A673 (cell line): Measurements from ENCODE around the gene C9orf50. TPM values are rescaled to one million over a fixed set of nuclear protein-coding genes. Genes with fewer than 3 reads are reported as not detected.

ENCODE experiments used
- BruUV-seq: library from RNA; stranded (reverse); fragments of 400-500 nt; replicated peaks from 2 replicates; lab custom pipeline; 2021; lab: Mats Ljungman, UMichigan
- CTCF ChIA-PET: fragments of 300-600 bp; sonication (Branson Sonifier 250); formaldehyde crosslinking; loops from one replicate; lab custom pipeline; 2022; ENCODE audit warnings: antibody characterized with exemption; lab: Charles Lee
- POLR2A ChIA-PET: fragments of 300-600 bp; sonication (Branson Sonifier 250); formaldehyde crosslinking; loops from one replicate; lab custom pipeline; 2022; ENCODE audit warnings: antibody characterized with exemption; ENCODE audit not compliant: low non-redundant PET; lab: Charles Lee
- DNase-seq: peaks from one replicate; pipeline ENCODE4 v3.0.0-alpha.2; 2015; ENCODE audit warnings: low spot score
- H3K27ac ChIP-seq: fragments of 200-600 bp; sonication (generic); 2 replicates; pipeline ENCODE4 v1.5.1; 2016; ENCODE audit warnings: mixed run types, low read depth, mild to moderate bottlenecking, mixed read lengths, antibody characterized with exemption, low read length; ENCODE audit not compliant: poor library complexity, severe bottlenecking
- H3K27me3 ChIP-seq: fragments of 200-600 bp; sonication (generic); replicated peaks from 2 replicates; pipeline ENCODE4 v1.6.1; 2017; ENCODE audit warnings: mixed run types, low read depth, mild to moderate bottlenecking, mixed read lengths, antibody characterized with exemption, low read length; ENCODE audit not compliant: insufficient read depth, poor library complexity
- H3K36me3 ChIP-seq: fragments of 200-600 bp; sonication (generic); 2 replicates; pipeline ENCODE4 v1.6.1; 2016; ENCODE audit warnings: mixed run types, mild to moderate bottlenecking, mixed read lengths, antibody characterized with exemption, low read length; ENCODE audit not compliant: insufficient read depth, poor library complexity, severe bottlenecking
- H3K4me1 ChIP-seq: fragments of 200-600 bp; sonication (generic); 2 replicates; pipeline ENCODE4 v1.6.1; 2017; ENCODE audit warnings: mixed run types, mild to moderate bottlenecking, mixed read lengths, antibody characterized with exemption, low read length; ENCODE audit not compliant: insufficient read depth, poor library complexity, severe bottlenecking
- H3K4me3 ChIP-seq: fragments of 200-600 bp; sonication (generic); 2 replicates; pipeline ENCODE4 v1.5.1; 2016; ENCODE audit warnings: low read depth, mixed run types, mild to moderate bottlenecking, mixed read lengths, low read length; ENCODE audit not compliant: poor library complexity, severe bottlenecking
- H3K9me3 ChIP-seq: fragments of 200-600 bp; sonication (generic); 2 replicates; pipeline ENCODE4 v1.6.1; 2016; ENCODE audit warnings: mixed run types, low read depth, mild to moderate bottlenecking, mixed read lengths, antibody characterized with exemption, low read length; ENCODE audit not compliant: poor library complexity, severe bottlenecking
- EZH2 ChIP-seq: fragments of 200-600 bp; sonication (generic); IDR thresholded peaks from 2 replicates; pipeline ENCODE4 v1.6.1; 2017; ENCODE audit warnings: borderline replicate concordance, low read depth, mild to moderate bottlenecking, mixed read lengths, antibody characterized with exemption, low read length; ENCODE audit not compliant: poor library complexity, severe bottlenecking
- intact Hi-C: fragments of 100-400 bp; cut with micrococcal nuclease; formaldehyde crosslinking; loops from one replicate; pipeline ENCODE4 v1.10.0; 2022; ENCODE audit not compliant: unreplicated experiment
- total RNA-seq: library from RNA; stranded (reverse); gene quantifications from 2 replicates; pipeline ENCODE4 v1.2.3, GENCODE V29; 2021
- TF ChIP-seq, protein P1 (sequence below): fragments of 300-800, 200-600 bp; sonication (generic); conservative IDR thresholded peaks from 2 replicates; pipeline ENCODE4 v1.5.1; 2017; ENCODE audit warnings: low read depth, mild to moderate bottlenecking, antibody characterized with exemption, low read length, moderate library complexity, mixed read lengths

Gene C9orf50
- total RNA-seq, 1 experiment from 2014 or later = not detected

DNA sequence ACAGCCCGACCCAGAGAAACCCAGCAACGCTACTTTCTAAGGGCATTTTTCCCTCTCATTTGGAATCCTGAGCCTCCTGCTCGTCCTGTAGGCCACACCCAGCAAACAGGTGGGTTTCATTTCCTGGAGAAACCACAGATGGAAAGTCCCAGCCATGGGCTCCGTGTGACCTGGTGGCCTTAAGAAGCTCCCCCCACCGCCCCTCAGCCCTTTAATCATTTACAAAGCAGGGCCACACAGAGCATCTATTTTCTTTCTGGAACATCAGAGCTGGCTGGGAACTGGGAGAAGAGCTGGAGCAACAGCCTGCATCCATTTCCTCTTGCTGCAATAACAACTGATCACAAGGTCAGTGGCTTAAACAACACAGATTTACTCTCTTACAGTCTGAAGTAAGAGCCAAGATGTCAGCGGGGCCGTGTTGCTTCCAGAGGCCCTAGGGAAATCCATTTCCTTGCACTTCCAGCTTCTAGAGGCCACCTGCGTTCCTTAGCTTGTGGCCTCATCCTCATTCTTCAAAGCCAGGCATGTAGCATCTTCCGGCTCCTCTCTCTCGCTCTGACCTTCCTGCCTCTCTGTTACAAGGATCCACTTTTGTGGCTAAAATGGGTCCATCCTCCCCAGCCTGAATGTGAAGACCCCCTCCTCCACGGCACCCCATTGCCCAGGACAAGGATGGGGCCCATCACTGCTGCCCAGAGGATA lies 40.5 kb downstream of the C9orf50 start:
- no peaks in the 10 kb centered on the region for H3K27me3 ChIP-seq
- no peak overlapping the region for H3K27ac ChIP-seq
- no peak overlapping the region for H3K4me3 ChIP-seq
- no peaks in the 10 kb centered on the region for H3K9me3 ChIP-seq
- TF ChIP-seq, protein P1, sequence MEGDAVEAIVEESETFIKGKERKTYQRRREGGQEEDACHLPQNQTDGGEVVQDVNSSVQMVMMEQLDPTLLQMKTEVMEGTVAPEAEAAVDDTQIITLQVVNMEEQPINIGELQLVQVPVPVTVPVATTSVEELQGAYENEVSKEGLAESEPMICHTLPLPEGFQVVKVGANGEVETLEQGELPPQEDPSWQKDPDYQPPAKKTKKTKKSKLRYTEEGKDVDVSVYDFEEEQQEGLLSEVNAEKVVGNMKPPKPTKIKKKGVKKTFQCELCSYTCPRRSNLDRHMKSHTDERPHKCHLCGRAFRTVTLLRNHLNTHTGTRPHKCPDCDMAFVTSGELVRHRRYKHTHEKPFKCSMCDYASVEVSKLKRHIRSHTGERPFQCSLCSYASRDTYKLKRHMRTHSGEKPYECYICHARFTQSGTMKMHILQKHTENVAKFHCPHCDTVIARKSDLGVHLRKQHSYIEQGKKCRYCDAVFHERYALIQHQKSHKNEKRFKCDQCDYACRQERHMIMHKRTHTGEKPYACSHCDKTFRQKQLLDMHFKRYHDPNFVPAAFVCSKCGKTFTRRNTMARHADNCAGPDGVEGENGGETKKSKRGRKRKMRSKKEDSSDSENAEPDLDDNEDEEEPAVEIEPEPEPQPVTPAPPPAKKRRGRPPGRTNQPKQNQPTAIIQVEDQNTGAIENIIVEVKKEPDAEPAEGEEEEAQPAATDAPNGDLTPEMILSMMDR = no peak
- no peak for TF ChIP-seq EZH2
- CTCF ChIA-PET = no interaction called here
- H3K36me3 ChIP-seq = no peaks in the 10 kb centered on the region
- DNase-seq = no peak
- intact Hi-C loops = no loop called here
- POLR2A ChIA-PET = no interaction called here
- BruUV-seq = no TSS peak
- H3K4me1 ChIP-seq = peaks cover 5% of the 10 kb centered on the region

DNA sequence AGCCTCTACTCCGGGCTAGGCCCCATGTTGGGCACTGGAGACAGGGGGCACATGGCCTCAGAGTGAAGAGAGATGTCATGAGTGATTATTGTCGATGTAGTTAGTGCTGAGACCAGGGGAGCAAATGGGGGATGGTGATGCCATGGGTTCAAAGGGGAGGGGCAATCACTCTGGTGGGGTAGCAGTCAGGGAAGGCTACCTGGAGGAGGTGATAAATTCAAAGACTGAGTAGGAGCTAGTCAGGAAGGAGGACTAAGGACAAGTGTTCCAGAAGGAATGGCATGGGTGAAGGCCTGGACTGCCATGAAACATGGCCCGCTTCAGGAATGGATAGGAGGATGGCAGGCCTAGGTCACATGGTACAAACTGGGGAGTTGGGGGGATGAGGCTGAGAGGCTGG lies 41.6 kb downstream of the C9orf50 start:
- ChIA-PET POLR2A (no interaction called here), CTCF (no interaction called here)
- Histone ChIP-seq H3K27ac (no peak overlapping the region), H3K4me1 (peaks cover 2% of the 10 kb centered on the region), H3K9me3 (no peaks in the 10 kb centered on the region), H3K27me3 (no peaks in the 10 kb centered on the region), H3K4me3 (no peak overlapping the region), H3K36me3 (no peaks in the 10 kb centered on the region)
- no peak for DNase-seq
- intact Hi-C loops = no loop called here
- no peak for TF ChIP-seq EZH2
- TF ChIP-seq, protein P1 = no peak
- no TSS peak for BruUV-seq

DNA sequence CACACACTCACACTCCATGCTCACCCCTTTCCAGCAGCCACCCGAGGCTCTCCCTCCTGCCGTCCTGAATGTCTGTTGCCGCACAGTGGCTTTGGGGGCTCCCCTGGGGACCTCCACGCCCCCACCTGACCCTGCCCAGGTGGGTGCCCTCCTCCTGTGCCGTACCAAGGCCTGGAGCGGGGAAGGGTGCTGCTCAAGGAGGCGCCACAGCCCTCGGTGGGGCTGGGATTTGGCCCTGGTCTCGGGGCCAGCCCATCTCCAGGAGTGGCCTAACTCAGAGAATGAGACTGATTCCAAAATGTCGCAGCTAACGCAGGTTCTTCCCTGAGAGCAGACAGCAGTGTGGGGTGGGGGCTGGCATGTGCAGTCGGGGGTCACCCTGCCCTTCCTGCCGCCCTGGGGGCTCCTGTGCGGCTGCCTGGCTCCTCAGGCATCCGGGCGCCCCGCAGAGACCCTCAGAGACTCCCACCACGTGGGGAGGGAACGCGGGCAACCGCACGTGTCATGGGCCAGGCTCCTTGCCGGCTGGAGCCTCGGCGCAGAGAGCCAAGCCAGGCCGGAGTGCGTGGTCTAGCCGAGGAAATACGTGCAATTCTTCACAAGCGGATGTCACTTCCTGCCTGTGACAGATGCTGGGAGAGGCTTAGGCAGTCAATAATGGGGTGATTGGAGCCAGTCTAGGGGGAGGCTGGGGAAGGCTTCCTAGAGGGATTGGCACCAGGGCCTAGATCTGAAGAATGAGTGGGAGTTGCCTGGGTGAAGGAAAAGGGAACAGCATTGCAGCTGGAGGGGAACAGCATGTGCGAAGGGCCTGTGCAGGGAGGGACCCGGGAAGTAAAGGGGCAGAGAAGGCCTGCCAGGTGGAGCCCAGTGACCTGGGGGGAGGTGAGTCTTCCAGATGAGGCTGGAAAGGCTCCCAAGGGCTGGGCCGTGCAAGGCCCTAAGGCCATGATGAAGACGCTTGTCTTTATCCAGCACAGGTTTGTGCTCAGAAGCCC lies 44.1 kb downstream of the C9orf50 start:
- TF ChIP-seq, protein P1 = no peak
- TF ChIP-seq EZH2 = no peak
- Histone ChIP-seq H3K9me3 (no peaks in the 10 kb centered on the region), H3K36me3 (no peaks in the 10 kb centered on the region), H3K4me1 (no peaks in the 10 kb centered on the region), H3K27me3 (no peaks in the 10 kb centered on the region), H3K27ac (peak overlapping the region; percentile 47), H3K4me3 (no peak overlapping the region)
- ChIA-PET CTCF (no interaction called here), POLR2A (no interaction called here)
- BruUV-seq = no TSS peak
- peak; percentile 56 for DNase-seq
- intact Hi-C loops = no loop called here
